ENCODE results near the gene TRIM44.

DNA sequence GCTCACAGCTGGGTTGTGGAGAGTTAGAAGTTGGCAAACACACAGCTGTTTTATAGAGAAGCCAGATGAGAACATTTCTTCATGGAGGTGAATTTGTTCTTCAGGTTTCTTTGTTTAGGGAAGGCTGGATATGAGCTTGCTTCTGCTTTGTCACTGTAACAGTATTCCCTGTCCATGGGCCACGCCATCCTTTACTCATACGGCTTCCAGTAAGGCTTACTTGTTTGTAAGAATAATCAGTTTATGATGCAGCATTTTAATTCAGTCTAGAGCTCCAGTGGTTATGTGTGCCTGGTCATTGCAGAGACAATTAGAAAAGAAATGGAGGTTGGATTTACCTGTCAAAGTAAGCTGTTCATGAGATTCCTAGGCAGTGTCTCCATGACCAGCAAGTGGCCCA, 131.8 kb downstream of the TRIM44 start:
- TF ChIP-seq ZNF274 (IDR thresholded peaks at IDR 0.05; ENCODE audit: low read depth, low read length) (no peak), SUZ12 (IDR thresholded peaks at IDR 0.05; ENCODE audit: extremely low read depth, insufficient read depth, insufficient read length) (no peak), YY1 (IDR thresholded peaks at IDR 0.05; ENCODE audit: insufficient read depth, insufficient read length) (no peak)

Data from NT2/D1 (cell line).